Keratinocyte (primary cell): ENCODE data around the gene BCAS4.
"Not testable (repeated sequence)": the region's sequence is repeated elsewhere in the genome, so short reads cannot be mapped to it uniquely, and the experiment has no call there.

Experiments
- EZH2 ChIP-seq: IDR thresholded peaks from one replicate; pipeline ENCODE4 v1.6.1; 2012; ENCODE audit warnings: inconsistent platforms, mild to moderate bottlenecking, low read length, moderate library complexity
- TF ChIP-seq, protein P1 (sequence below), 3 experiments: IDR thresholded peaks in 1 of 3; conservative IDR thresholded peaks in 1 of 3; optimal IDR thresholded peaks in 1 of 3; 2 replicates in 2 of 3; 3 replicates in 1 of 3; pipeline versions ENCODE3 to v1.5.1; 2011; ENCODE audit warnings: low read length in 3 of 3, mild to moderate bottlenecking in 3 of 3, moderate library complexity in 2 of 3, control low read depth in 1 of 3, inconsistent platforms in 1 of 3; ENCODE audit not compliant: insufficient read depth in 2 of 3; ENCODE audit errors: extremely low read depth in 1 of 3

DNA sequence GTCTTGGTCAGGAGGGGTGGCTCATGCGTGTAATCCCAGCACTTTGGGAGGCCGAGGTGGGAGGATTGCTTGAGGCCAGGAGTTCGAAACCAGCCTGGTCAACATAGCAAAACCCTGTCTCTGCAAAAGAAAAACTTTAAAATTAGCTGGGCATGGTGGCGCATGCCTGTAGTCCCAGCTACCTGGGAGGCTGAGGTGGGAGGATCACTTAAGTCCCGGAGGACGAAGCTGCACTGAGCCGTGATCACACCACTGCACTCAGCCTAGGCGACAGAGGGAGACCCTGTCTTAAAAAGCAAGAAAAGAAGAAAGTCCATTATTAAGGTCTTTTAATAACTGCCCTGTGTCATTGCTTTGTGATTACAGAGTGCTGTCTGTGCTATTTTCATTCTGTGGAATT, 15.9 kb upstream of the BCAS4 start:
- TF ChIP-seq, protein P1, sequence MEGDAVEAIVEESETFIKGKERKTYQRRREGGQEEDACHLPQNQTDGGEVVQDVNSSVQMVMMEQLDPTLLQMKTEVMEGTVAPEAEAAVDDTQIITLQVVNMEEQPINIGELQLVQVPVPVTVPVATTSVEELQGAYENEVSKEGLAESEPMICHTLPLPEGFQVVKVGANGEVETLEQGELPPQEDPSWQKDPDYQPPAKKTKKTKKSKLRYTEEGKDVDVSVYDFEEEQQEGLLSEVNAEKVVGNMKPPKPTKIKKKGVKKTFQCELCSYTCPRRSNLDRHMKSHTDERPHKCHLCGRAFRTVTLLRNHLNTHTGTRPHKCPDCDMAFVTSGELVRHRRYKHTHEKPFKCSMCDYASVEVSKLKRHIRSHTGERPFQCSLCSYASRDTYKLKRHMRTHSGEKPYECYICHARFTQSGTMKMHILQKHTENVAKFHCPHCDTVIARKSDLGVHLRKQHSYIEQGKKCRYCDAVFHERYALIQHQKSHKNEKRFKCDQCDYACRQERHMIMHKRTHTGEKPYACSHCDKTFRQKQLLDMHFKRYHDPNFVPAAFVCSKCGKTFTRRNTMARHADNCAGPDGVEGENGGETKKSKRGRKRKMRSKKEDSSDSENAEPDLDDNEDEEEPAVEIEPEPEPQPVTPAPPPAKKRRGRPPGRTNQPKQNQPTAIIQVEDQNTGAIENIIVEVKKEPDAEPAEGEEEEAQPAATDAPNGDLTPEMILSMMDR (optimal IDR thresholded peaks at IDR 0.05 in 1 of 3, IDR thresholded peaks at IDR 0.05 in 1 of 3, conservative IDR thresholded peaks at IDR 0.05 in 1 of 3; ENCODE audit: extremely low read depth in 1 of 3, insufficient read depth in 2 of 3, low read length in 3 of 3) = not testable (repeated sequence)
- TF ChIP-seq EZH2 = not testable (repeated sequence)
